KMS-11 (cell line): ENCODE measurements around the gene C19orf47.

ENCODE experiments used
- H2AFZ ChIP-seq: fragments of 200-600 bp; sonication (generic); 2 replicates; pipeline ENCODE4 v1.6.1; 2016; ENCODE audit warnings: antibody characterized with exemption, mixed run types, low read depth
- H3K27ac ChIP-seq: fragments of 200-600 bp; sonication (generic); 2 replicates; pipeline ENCODE4 v1.6.1; 2016; ENCODE audit warnings: mild to moderate bottlenecking, mixed run types
- H3K27me3 ChIP-seq: fragments of 200-600 bp; sonication (generic); 2 replicates; pipeline ENCODE4 v1.6.1; 2017; ENCODE audit warnings: mild to moderate bottlenecking, low read depth, mixed run types, moderate library complexity; ENCODE audit not compliant: insufficient read depth
- H3K36me3 ChIP-seq: fragments of 200-600 bp; sonication (generic); 2 replicates; pipeline ENCODE4 v1.6.1; 2017; ENCODE audit warnings: mild to moderate bottlenecking, mixed run types; ENCODE audit not compliant: insufficient read depth
- H3K4me1 ChIP-seq: fragments of 200-600 bp; sonication (generic); 2 replicates; pipeline ENCODE4 v1.6.1; 2016; ENCODE audit warnings: mild to moderate bottlenecking, low read depth, mixed run types; ENCODE audit not compliant: poor library complexity, severe bottlenecking
- H3K4me2 ChIP-seq: fragments of 200-600 bp; sonication (generic); 2 replicates; pipeline ENCODE4 v1.7.0; 2016; ENCODE audit warnings: mild to moderate bottlenecking, mixed run types
- H3K4me3 ChIP-seq: fragments of 200-600 bp; sonication (generic); IDR thresholded peaks from 2 replicates; pipeline ENCODE4 v1.6.1; 2017; ENCODE audit warnings: low read depth, low read length, mixed read lengths; ENCODE audit not compliant: insufficient read depth
- H3K79me2 ChIP-seq: fragments of 200-600 bp; sonication (generic); 2 replicates; pipeline ENCODE4 v1.6.1; 2016; ENCODE audit warnings: low read depth, mixed run types; ENCODE audit not compliant: insufficient read depth
- H3K9ac ChIP-seq: fragments of 200-600 bp; sonication (generic); 2 replicates; pipeline ENCODE4 v1.6.1; 2016; ENCODE audit warnings: mild to moderate bottlenecking, mixed run types
- H4K20me1 ChIP-seq: fragments of 200-600 bp; sonication (generic); 2 replicates; pipeline ENCODE4 v1.6.1; 2016; ENCODE audit warnings: mild to moderate bottlenecking, mixed run types; ENCODE audit not compliant: insufficient read depth
- TF ChIP-seq, protein P1 (sequence below): fragments of 200-600 bp; sonication (generic); conservative IDR thresholded peaks from 2 replicates; pipeline ENCODE4 v1.6.1; 2017; ENCODE audit warnings: low read depth, mild to moderate bottlenecking, antibody characterized with exemption, low read length, moderate library complexity, mixed read lengths

Gene C19orf47

DNA sequence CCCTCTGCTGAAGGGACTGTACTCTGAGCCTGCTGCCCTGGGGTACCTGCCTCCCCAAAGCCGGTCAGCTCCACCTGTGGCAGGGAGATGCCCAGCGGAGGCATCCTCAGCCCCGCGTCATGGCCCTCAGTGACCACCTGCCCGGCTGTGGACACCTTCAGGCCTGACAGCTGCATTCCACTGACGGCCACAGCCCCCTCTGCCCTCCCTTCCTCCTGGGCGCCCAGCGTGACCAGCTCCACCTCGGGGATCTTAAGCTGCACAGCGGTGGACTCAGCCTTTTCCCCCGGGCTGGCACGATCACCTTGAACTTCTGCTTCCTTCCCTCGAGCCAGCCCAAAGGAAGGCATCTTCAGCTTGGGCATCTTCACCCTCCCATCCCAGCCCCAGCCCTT, 46.6 kb upstream of the C19orf47 start:
- H3K27me3 ChIP-seq, result peaks cover 12% of the 10 kb centered on the region
- H2AFZ ChIP-seq, result no peak overlapping the region
- no peaks in the 10 kb centered on the region for H4K20me1 ChIP-seq
- peaks cover 17% of the 10 kb centered on the region for H3K4me1 ChIP-seq
- no peak overlapping the region for H3K9ac ChIP-seq
- no peaks in the 10 kb centered on the region for H3K79me2 ChIP-seq
- no peak overlapping the region for H3K27ac ChIP-seq
- no peaks in the 10 kb centered on the region for H3K36me3 ChIP-seq
- no peak overlapping the region for H3K4me2 ChIP-seq
- no peak overlapping the region for H3K4me3 ChIP-seq
- TF ChIP-seq, protein P1, sequence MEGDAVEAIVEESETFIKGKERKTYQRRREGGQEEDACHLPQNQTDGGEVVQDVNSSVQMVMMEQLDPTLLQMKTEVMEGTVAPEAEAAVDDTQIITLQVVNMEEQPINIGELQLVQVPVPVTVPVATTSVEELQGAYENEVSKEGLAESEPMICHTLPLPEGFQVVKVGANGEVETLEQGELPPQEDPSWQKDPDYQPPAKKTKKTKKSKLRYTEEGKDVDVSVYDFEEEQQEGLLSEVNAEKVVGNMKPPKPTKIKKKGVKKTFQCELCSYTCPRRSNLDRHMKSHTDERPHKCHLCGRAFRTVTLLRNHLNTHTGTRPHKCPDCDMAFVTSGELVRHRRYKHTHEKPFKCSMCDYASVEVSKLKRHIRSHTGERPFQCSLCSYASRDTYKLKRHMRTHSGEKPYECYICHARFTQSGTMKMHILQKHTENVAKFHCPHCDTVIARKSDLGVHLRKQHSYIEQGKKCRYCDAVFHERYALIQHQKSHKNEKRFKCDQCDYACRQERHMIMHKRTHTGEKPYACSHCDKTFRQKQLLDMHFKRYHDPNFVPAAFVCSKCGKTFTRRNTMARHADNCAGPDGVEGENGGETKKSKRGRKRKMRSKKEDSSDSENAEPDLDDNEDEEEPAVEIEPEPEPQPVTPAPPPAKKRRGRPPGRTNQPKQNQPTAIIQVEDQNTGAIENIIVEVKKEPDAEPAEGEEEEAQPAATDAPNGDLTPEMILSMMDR, result no peak

DNA sequence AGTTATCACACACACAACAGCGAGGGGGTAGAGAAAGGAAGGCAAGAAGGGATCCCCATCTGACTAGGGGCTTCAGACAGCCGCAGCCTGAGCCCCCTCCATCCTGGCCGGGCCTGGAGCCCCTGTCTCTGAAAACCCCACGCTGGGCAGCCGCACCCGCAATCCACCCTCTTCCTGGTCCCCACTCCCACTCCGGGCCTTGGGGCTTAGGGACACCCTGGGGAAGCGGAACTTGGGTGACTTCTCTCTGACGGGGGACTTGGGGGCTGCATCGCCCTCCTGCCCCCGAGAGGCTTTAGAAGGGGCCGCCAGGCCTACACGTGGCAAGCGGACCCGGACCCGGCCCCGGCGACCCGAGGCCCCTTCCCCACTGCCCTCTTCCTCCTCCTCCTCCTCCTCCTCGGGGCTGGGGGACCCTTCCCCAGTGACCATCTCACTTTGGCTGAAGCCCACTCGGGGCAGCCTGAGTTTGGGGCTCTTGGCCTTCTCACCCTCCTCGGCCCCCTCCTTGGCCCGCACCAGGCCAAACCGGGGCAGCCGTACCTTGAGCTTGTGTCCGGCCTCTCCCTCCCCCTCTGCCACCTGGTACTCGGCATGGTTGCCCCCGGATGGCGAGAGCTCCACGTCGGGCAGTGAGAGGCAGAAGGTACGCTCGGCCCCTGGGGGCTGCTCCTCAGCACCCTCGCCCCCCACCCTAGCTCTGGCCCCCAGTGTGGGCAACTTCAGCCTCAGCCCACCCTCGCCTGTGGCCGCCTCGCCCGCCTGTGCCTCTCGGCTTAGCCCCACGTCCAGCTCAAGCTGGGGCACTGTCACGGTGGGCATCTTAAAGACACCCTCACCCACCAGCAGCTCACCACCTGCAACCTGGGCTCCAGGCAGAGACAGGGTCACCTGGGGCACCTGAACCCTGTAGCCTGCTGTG, 46.0 kb upstream of the C19orf47 start:
- Histone ChIP-seq H4K20me1 (no peaks in the 10 kb centered on the region), H3K9ac (no peak overlapping the region), H2AFZ (no peak overlapping the region), H3K4me2 (no peak overlapping the region), H3K27ac (no peak overlapping the region), H3K36me3 (no peaks in the 10 kb centered on the region), H3K79me2 (no peaks in the 10 kb centered on the region), H3K27me3 (peaks cover 12% of the 10 kb centered on the region), H3K4me1 (peaks cover 17% of the 10 kb centered on the region), H3K4me3 (no peak overlapping the region)
- TF ChIP-seq, protein P1, result no peak

DNA sequence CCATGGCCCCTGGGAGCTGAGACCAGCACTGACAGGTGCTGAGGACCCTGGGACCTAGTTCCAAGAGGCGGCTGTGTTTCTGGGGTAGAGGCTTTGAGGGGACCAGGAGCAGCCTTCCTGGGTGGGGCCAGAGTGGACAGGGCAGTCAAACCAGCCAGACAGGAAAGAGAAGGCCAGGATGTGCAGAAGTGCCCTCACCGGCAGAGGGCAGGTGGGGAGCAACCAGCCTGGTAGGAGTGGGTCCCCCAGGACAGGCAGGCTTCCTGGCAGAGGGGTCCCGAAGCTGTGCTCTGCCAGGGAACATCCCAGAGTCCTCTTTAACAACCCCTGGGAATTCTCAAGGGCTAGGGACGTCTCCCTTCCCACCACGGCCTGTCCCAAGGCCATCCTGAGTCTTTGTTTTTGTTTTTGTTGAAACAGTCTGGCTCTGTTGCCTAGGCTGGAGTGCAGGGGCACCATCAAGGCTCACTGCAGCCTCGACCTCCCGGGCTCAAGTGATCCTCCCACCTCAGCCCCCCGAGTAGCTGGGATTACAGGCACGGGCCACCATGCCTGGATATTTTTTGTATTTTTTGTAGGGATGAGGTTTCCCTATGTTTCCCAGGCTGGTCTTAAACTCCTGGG, 44.8 kb upstream of the C19orf47 start:
- no peak overlapping the region for H2AFZ ChIP-seq
- TF ChIP-seq, protein P1, result no peak
- H3K4me1 ChIP-seq, result peaks cover 17% of the 10 kb centered on the region
- no peaks in the 10 kb centered on the region for H3K79me2 ChIP-seq
- peaks cover 12% of the 10 kb centered on the region for H3K27me3 ChIP-seq
- no peak overlapping the region for H3K9ac ChIP-seq
- no peaks in the 10 kb centered on the region for H4K20me1 ChIP-seq
- no peaks in the 10 kb centered on the region for H3K36me3 ChIP-seq
- H3K4me3 ChIP-seq, result no peak overlapping the region
- H3K27ac ChIP-seq, result no peak overlapping the region
- H3K4me2 ChIP-seq, result no peak overlapping the region

DNA sequence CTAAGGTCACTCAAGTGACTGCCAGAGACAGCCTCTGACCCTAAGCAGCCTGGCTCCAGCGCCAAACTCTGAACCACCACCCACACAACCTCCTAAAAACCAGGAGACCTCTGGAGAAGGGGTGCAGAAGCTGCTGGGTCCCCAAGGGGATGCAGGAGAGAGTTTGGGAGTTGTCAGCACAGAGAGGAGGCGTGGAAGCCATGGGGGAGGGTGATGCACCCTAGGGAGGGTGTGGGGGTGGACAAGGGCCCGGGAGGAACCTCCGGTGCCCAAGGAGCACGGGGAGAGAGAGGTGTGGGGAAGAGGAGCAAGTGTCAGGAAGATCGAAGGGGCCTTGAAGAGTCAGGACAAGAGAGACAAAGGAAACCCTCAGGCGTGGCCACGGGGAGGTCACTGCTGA, 43.9 kb upstream of the C19orf47 start:
- H3K9ac ChIP-seq, result no peak overlapping the region
- H3K79me2 ChIP-seq, result no peaks in the 10 kb centered on the region
- peaks cover 9% of the 10 kb centered on the region for H3K27me3 ChIP-seq
- no peak overlapping the region for H3K4me3 ChIP-seq
- no peak overlapping the region for H2AFZ ChIP-seq
- H3K27ac ChIP-seq, result no peak overlapping the region
- TF ChIP-seq, protein P1, result no peak
- no peak overlapping the region for H3K4me2 ChIP-seq
- no peaks in the 10 kb centered on the region for H4K20me1 ChIP-seq
- no peaks in the 10 kb centered on the region for H3K36me3 ChIP-seq
- peaks cover 17% of the 10 kb centered on the region for H3K4me1 ChIP-seq
